Inflammatory macrophage treated with lipopolysaccharide for 4 hours (primary cell): ENCODE measurements around the gene SLC51B.

Source experiments
- DNase-seq: peaks from one replicate; pipeline ENCODE4 v3.0.0-alpha.2; 2020

Gene SLC51B

DNA sequence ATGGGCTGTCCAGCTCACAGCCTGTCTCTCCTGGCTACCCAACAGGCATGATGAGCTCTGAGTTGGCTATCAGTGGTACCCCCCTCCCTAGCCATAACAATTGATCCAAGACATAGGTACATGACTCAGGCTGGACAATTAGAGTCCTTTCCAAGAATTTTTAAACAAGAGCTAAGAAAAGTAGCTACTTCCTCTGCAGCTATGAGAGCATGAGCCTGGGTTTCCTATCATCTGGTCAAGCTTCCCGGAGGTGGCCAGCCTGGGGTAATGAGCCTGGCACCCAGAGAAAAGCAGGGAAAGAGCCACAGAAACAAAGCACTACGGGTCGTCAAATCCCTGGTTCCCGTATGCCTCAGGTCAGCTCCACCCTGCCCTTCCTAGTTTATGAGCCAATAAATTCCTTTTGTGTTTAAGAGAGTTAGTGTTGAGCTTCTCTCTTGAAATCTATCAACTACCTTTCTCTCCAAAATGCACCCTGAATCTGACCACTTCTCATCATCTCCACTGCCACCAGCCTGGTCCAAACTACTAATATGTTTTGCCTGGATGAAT lies 2.3 kb upstream of the SLC51B start:
- DNase-seq: no peak

DNA sequence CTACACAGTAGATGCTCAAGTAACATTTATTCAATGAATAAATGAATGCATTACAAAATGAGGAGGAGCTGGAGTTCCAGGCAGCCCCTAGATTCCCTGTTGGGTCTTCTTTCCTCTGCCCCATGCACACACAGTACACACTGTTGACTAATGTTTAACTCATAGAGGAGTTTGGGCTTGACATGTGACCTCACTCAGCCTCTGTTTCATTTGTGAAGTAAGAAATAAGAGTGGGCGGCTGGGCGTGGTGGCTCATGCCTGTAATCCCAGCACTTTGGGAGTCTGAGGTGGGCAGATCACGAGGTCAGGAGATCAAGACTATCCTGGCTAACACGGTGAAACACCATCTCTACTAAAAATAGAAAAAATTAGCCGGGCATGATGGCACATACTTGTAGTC lies 969 bp upstream of the SLC51B start:
- peak; percentile 87 for DNase-seq

DNA sequence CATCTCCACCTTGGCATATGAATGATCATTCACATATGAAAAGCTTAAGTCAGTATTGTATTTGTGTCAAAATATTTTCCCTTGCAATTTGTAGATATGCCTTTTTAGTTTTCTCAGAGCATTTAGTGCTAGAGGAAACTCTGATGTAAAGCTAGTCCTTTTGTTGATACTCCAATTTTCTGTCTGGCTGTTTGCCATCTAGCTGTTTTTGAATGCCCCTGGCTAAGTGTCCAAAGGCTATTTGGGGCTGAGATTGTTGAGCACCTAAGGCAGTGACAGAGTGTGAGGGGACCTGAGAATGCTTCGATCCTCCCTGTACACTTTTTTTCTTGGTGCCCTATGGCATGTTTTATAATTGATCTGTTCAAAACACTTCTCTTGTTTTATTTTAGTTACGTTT lies 3.1 kb downstream of the SLC51B start:
- no peak for DNase-seq

DNA sequence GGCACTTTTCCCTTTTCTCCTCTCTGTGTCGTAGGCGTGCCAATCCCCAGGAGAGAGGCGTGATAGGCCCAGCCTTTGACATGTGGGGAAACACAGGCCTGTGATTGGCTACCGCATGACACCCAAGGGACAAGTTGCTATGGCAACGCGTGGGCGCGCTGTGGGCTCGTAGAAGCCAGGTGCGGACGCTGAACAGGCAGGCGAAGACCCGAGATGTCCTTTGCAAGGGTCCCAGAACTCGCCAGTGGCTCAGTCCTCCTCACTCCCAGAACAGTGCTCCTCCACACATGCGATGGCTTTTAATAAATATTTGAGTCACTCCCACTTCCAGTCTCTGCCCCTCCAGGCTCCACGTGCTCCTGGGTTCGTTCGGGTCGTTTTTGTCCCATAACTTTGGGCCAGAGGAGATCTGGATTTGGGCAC lies 4.2 kb downstream of the SLC51B start:
- DNase-seq: peak; percentile 93

DNA sequence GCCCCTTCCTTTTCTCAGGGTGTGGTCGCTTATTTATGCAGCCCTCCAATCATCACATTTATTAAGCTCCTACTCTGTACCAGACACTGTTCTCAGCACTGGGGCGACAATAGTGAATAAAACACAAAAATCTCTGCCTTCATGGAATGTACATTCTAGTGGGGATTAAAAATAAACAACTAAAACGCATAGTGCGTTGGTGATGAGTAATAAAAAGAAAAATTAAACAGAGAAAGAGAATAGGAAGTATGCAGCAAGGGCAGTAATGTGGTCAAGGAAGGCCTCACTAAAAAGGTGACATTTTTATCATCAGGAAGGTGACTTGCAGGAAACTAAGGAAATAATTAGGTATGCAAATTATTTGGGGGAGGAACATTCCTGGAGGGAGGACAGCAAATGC lies 5.1 kb downstream of the SLC51B start:
- DNase-seq: no peak

DNA sequence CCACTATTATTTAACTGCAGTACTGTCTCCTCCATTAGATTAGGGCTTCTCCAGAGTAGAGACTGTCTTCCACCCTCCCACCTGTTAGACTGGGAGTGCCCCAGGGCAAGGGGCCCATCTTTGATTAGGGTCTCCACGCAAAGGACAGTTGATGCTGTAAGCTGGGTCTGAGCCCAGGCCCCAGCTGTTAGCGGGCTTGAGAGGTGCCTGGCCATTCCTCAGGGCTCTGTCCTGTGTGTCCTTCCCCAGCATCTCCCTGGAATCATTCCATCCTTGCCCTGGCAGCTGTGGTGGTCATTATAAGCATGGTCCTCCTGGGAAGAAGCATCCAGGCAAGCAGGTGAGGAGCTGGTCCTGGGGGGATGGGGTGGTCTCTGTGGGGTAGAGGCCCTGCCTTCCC lies 6.1 kb downstream of the SLC51B start:
- no peak for DNase-seq

DNA sequence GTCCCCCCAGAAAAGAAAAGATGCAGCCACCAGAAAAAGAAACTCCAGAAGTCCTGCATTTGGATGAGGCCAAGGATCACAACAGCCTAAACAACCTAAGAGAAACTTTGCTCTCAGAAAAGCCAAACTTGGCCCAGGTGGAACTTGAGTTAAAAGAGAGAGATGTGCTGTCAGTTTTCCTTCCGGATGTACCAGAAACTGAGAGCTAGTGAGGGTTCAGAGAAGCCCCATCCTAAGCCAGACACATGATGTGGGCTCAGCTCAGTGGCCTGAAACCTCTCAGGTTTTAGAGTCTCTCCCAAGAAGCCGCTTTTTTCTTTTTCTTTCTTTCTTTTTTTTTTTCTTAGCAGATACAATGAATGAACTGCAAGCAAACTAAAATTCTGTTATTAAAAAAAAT lies 7.8 kb downstream of the SLC51B start:
- DNase-seq: no peak

DNA sequence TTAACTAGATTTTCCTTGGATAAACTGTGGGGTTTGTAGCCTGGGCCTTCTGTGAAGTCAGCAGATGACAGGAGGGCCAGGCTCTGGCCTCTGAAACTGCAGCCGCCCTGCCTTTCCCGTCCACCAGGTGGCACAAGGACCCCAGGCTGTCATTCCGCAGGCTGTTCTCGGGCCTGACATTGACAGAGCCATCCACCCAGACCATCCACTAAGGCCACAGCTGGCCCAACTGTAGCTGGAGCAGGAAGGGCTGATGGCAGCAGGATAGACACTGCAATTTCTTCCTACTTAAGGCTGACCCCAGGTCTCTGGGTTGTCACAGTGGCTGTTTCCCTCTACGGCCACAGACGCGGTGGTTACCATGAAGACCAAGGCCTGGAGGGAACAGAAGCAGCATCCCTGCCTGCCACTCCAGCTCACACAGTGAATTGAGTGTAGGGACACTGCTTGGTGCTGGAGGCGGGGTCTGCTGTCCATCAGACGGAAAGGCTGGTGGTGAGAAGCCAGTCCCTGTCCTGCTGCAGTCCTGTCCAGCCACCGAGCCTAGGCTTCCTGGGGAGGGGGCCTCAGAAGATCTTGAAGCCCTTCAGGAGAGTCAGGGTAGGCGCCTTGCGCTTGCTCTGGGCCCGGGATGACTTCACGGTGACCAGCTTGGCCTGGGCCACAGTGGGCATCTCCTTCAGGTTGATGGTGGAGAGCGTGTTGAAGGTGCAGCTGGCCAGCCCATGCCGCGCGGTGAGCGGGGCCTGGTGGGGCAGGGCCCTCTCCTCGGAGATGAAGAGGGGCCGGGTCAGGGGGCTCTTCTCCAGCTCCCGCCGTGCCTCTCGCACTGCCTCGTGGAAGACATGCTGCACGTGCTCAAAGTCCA lies 9.4 kb downstream of the SLC51B start:
- DNase-seq: peak; percentile 64

DNA sequence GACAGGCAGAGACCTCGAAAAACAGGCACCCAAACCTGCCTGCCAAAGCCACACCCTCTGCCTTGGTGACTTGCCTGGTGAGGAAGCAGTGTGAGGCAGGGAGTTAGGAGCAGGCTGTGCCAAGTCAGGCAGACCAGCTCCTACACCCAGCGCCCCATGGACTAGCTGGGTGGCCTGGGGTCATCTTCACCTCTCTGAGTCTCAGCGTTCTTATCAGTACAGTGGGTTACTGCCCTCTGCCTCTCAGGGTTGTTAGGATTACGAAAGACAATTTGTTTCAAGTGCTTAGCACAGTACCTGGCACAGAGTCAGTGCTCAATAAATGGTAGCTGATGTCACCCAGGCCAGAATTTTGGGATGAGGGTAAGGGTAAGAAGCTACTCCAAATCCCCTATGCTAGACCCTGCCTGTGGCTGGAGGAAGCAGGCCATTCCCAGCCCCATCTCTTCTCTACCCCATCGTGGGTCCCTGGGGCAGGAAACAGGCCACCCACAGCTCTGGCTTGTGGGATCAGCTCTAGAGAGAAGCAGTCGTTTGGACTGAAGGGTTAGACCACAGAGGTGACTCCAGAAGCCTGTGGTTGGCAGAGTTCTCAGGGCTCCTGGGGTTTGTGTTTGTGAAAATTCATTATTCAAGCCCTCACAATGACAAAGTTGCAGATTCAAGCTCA lies 10.1 kb downstream of the SLC51B start:
- no peak for DNase-seq

DNA sequence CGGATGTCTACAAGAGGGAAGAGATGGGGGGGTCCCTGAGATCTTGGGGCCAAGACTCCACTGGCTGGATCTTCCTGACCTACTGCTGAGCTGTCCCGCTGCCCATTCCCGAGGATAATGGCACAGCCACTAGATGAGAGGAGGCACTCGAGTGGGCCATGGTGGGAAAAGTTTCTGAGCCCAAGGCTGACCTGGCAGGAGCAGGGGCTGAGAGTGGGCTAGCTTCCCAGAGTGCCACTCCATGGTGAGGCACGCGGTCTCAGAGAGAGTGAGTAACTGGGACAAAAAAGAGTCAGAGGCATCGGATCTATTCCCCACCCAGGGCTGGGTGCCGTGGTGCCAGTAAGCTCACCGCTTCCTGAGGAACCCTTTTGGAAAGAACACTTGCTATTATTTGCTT lies 10.9 kb downstream of the SLC51B start:
- DNase-seq: no peak

DNA sequence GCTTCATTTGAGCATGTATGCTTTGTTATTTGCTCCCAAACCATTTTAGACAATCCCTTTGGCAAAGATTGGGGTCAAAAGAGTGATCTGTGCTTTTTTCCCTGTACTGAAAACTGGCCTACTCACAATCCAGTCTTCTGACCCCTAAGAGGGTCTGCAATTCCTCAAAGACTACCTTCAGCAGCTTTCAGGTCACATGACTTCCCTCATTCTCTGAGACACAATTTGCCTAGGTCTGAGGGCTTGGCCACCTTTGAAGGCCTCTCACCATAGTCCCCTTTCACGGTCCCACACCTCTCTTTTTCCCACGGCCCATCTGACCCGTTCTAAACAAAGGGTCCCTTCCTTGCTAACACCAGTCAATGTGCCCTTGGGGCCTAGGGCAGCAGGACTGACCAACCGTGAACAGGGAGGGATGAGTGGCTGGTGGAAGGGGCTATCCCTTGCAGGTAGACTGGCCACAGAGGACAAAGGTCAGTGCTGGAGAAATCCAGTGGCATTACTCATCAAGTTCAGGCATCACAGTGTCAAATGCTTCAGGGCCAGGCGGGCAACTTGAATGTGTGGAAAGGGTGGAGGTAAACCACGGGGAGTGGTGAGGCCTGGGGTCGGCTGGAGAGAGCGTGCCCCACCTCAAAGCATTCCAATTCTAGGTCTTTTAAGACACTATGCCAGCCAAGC lies 11.8 kb downstream of the SLC51B start:
- no peak for DNase-seq

DNA sequence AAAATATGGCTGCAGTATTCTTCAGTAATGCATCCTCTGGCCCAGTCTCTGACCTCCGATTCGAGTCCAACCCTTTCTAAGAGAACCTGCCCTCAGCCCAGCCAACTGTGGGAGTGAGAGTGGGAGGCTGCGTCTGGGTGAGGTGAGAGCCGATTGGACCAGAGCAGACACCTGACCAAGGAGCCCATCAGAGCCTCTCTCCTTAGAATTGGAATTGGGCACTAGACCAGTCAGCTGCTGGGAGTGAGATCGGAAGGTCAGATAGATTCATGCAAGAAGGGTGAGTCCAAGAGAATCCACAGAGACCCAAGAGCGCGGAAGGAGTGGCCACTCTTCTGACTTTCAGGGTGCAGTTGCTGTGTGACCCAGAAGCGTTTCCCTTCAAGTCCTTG lies 12.4 kb downstream of the SLC51B start:
- no peak for DNase-seq

DNA sequence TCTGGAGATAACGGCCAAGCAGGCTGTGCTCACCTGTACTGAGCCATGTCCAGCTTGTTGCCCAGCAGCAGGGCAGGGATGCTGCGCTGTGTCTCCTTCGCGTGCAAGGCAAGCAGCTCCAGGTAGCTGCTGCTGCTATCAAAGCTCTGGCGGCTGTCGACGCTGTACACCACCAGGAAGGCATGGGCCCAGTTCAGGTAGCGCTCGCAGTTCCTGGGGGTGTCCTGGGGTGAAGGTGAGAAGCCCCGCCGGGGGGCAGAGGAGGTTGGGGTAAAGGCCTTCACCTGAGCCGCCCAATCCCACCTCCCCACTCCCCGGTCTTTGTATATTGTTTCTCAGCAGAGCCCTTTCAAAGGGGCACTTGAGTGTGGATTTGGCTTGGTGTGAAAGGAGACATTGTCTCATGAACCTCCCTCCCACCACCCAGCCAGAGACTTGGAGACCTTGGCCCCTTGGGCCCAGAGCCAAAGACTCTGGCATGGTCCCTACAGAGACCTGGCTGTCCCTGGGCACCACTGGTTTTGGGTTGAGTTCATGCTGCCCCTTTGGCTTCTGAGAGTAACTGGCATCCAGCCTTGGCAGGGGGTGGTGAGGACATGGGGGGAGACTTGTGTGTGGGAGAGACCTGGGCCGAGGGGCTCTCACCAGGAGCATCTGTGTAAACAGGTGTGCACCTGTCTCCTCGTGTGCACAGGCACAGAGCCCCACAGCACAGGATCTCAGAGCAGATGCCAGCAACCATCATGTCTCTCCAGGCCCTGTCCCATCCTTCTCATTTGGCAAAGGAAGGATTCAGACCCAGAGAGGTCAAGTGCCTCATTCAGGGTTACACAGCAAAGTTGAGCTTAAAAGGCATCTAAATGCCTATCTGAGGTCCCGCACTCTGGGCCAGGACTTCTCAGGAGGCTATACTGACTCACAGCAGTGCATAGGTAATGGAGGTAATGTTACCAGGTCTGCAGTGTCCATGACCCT lies 13.5 kb downstream of the SLC51B start:
- DNase-seq: no peak

DNA sequence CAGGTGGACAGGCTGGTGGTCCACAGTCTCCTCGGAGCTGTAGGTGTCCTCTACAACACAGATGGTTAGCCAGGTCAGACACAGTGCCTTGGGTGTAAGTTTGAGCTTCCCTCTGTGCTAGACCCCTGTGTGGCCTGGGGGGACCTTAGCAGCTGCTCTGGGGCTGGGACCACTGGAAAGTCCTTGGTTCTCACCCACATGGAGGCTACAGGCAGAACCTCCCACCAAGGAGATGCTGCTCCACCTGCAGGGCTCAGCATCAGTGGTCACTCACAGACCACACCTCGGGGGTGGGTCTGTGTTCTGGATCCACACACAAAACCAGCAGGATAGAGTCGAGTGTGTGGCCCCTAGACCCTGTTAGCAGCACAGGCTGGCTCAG lies 14.2 kb downstream of the SLC51B start:
- DNase-seq: no peak

DNA sequence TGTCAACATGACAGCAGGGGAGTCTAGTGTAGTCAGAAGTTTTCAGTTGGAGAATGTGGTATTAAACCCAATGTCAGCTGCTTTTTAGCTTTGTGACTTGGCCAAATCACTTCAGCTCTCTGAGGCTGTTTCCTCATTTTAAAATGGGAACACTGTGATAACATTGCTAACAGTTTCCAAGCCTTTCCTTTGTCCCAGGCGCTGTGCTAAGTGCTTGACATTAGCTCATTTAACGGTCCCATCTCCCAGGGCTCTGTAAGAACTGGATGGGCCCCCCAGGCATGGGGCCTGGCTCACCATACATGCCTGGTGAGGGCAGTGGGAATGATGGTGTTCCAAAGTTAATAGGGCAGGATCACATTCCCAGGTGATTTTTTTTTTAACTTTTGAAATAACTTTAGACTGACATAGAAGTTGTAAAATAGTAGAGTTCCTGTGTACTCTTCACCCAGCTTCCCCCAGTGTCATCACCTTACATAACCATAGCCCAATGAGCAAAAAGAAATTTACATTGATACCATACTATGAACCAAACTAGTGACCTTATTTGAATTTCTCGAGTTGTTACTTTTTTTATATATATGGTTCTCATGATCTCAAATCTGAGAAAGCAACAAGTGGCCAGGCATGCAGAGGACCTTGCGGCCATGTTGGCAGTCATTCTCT lies 14.9 kb downstream of the SLC51B start:
- peak; percentile 11 for DNase-seq

DNA sequence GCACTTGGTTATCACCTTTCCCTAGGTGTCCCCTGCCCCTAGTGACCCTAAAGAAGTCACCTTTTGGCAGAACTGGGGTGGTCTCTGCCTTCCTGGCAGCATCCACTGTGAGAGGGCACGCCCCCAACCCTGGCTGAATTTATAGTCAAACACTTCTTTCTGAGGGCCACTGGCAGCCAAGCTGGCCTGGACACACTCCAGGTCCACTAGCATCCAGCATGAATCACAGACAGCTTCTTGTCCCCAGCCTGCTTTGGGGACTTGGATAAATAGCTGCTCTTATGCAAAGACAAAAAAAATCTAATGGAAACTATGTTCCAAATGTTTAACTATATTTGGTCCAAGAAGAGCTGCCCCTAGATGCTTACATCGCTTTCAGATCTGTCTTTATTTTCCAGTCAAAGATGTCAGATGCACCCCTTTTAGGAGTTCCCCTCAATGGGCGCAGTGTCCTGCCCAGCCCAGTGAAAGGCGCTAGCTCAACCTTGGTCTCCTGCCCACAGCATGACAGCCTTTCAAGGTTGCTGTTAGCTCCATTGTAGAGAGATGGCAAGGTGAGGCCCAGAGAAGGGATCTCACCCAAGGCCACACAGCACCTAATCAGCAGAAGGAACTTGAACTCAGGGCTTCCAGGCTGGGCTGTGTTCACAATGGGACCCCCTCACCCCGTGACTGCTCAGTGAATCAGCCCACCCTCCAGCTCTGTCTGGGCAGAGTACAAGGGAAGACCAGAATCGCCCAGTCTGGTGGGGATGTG lies 15.6 kb downstream of the SLC51B start:
- no peak for DNase-seq

DNA sequence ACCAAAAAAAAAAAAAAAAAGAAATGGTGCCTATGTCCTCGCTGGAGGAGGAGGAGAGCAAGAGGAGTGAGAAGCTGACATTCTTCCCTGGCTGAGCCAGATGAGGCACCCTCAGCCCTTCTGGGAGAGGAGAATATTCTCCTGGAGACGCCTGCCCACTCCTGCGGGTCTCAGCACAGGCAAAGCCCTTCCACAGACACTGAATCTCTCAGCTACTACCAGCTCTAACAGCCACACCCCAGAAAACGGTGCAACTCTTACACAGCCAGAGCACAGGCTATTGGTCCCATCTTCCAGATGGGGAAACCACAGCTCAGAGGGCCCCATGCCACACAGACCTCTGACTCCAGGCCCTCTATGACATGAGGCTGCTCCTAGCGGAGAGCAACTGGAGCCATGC lies 16.9 kb downstream of the SLC51B start:
- DNase-seq: no peak

DNA sequence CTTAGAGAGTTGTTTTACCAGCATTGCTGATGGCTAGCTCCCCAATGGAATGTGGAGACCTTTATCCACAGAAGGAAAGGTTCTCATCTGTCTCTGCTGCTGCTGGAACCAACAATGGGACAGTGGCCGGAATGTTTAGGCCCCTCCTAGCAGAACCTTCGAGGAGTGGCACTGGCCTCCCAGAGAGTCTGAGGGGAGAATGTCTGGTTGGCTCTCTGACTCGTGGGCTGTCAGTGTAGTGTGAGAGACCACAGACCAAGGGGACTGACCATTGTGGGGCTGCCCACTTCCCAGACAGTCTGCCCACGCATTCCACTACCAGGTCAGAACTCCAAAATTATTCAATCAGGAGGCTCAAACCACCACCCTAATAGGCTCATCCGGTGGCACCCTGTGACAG lies 17.5 kb downstream of the SLC51B start:
- no peak for DNase-seq

DNA sequence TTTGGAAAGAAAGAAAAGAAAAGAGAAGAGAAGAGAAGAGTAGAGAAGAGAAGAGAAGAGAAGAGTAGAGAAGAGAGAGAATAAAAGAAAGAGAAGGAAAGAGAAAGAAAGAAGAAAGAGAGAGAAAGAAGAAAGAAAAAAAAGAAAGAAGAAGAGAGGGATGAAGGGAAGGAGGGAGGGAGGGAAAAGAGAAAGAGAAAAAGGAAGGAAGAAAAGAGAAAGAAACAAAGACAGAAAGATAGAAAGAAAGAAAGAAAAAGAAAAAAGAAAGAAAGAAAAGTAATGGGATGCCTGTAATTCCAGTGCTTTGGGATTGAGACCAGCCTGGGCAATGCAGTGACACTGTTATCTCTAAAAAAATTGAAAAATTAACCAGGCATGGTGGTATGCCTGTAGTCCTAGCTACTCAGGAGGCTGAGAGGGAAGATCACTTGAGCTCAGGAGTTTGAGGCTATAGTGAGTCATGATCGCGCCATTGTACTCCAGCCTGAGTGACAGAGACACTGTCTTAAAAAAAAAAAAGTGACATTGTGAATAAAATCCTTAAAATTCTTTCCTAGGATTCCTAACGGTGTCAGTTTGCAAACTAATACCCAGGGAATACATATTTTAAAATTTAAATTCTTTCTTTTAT lies 20.9 kb downstream of the SLC51B start:
- DNase-seq: no peak

DNA sequence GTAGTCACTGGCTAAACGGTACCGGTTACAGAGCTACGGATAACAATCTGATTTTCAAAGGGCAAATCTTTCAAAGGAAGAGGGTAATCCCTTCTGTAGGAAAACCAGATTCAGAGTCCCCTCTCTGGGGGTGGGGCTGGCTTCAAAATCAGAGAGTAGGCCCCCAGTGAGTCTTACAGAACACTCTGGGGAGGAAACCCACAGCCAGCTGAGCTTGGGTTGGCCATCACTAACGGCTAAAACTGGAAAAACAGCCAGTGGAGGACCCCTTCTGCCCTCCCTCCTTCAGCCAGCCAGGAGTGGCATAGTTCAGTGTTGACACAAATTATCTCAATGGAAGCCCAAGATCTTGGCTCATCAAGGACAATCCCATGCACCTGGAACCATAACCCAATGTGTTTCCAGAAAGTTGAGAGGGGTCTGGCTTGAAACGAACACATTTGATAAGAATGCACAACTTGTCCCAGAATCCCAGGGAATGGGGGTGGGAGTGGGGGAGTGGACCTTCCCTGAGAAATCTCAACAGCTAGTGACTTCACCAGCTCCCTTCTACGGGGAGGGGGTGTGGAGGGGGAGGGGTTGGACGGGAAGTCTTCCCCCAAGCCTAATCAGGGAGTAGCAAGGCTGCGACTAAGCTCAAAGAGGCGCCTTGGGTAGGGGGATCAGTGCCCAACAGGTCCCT lies 21.6 kb downstream of the SLC51B start:
- no peak for DNase-seq
